Keratinocyte (primary cell): ENCODE data around the gene MAEA. TPM values are rescaled to one million over a fixed set of nuclear protein-coding genes. Genes with fewer than 3 reads are reported as not detected.
A peak's percentile ranks its signal among the peaks of the same experiment; 100 is the strongest.

ENCODE experiments used
- DNase-seq: peaks from one replicate; pipeline ENCODE4 v3.0.0-alpha.2; 2011; ENCODE audit warnings: low read depth, missing footprints, low spot score
- FAIRE-seq: peaks from 2 replicates; lab custom pipeline; 2011; peaks lifted over from hg19 to GRCh38; lab: Jason Lieb, UNC
- H2AFZ ChIP-seq: 2 replicates; pipeline ENCODE4 v1.6.0; 2012; ENCODE audit warnings: low read length, control low read depth, inconsistent platforms; ENCODE audit not compliant: control insufficient read depth
- H3K27ac ChIP-seq: 2 replicates; pipeline ENCODE4 v1.5.1; 2011; ENCODE audit warnings: low read length; ENCODE audit not compliant: control insufficient read depth, insufficient read depth
- H3K27me3 ChIP-seq: 3 replicates; pipeline ENCODE4 v1.6.0; 2011; ENCODE audit warnings: low read length; ENCODE audit not compliant: control insufficient read depth, insufficient read depth; ENCODE audit errors: extremely low read depth
- H3K36me3 ChIP-seq, 2 experiments: 2 replicates in 1 of 2; 3 replicates in 1 of 2; pipeline ENCODE4 v1.5.1; 2011; ENCODE audit warnings: low read length in 2 of 2, mild to moderate bottlenecking in 1 of 2; ENCODE audit not compliant: control insufficient read depth in 2 of 2, insufficient read depth in 2 of 2; ENCODE audit errors: extremely low read depth in 1 of 2
- H3K4me1 ChIP-seq: 3 replicates; pipeline ENCODE4 v1.5.1; 2011; ENCODE audit warnings: low read length; ENCODE audit not compliant: control insufficient read depth, insufficient read depth; ENCODE audit errors: extremely low read depth
- H3K4me2 ChIP-seq: 3 replicates; pipeline ENCODE4 v1.6.0; 2011; ENCODE audit warnings: low read depth, low read length; ENCODE audit not compliant: control insufficient read depth, insufficient read depth; ENCODE audit errors: extremely low read depth
- H3K4me3 ChIP-seq, 3 experiments: fragments of 200-600 bp in 1 of 3; sonication (generic) in 1 of 3; 2 replicates in 2 of 3; 3 replicates in 1 of 3; pipeline ENCODE4 v1.5.1; 2011 to 2016; ENCODE audit warnings: low read length in 3 of 3, mild to moderate bottlenecking in 3 of 3, control low read depth in 2 of 3, inconsistent platforms in 1 of 3, low read depth in 1 of 3, mixed read lengths in 1 of 3, mixed run types in 1 of 3, moderate library complexity in 1 of 3; ENCODE audit not compliant: control insufficient read depth in 2 of 3, insufficient read depth in 2 of 3; ENCODE audit errors: extremely low read depth in 1 of 3
- H3K79me2 ChIP-seq: 2 replicates; pipeline ENCODE4 v1.6.0; 2012; ENCODE audit warnings: low read length; ENCODE audit not compliant: control insufficient read depth, insufficient read depth
- H3K9ac ChIP-seq: 3 replicates; pipeline ENCODE4 v1.6.0; 2011; ENCODE audit warnings: low read length; ENCODE audit not compliant: control insufficient read depth, insufficient read depth; ENCODE audit errors: extremely low read depth
- H3K9me1 ChIP-seq: 3 replicates; pipeline ENCODE4 v1.6.0; 2011; ENCODE audit warnings: low read length; ENCODE audit not compliant: control insufficient read depth, insufficient read depth; ENCODE audit errors: extremely low read depth
- H3K9me3 ChIP-seq: 2 replicates; pipeline ENCODE4 v1.5.1; 2012; ENCODE audit warnings: low read depth, low read length; ENCODE audit not compliant: control insufficient read depth
- H4K20me1 ChIP-seq: 3 replicates; pipeline ENCODE4 v1.6.0; 2011; ENCODE audit warnings: low read length; ENCODE audit not compliant: control insufficient read depth, insufficient read depth; ENCODE audit errors: extremely low read depth
- EZH2 ChIP-seq: IDR thresholded peaks from one replicate; pipeline ENCODE4 v1.6.1; 2012; ENCODE audit warnings: inconsistent platforms, mild to moderate bottlenecking, low read length, moderate library complexity
- dilution Hi-C: fragments of 300-500 bp; cut with MboI; formaldehyde crosslinking; loops from one replicate; pipeline ENCODE4 v1.7.0; 2020; ENCODE audit warnings: low sequenced_read_pairs; ENCODE audit not compliant: extremely low pct_ligation_motif_present
- polyA plus RNA-seq, 5 experiments: library from polyadenylated mRNA; depleted of rRNA in 3 of 5; stranded (reverse) in 3 of 5; stranded (forward) in 1 of 5; unstranded in 1 of 5; fragments of >200 nt; gene quantifications; 1 replicate in 1 of 5; 2 replicates in 3 of 5; 3 replicates in 1 of 5; pipeline versions ENCODE4 v1.2.1 to v1.2.3, GENCODE V29; 2011 to 2012; ENCODE audit warnings: missing spikeins in 2 of 5, low read depth in 1 of 5, low replicate concordance in 1 of 5
- TF ChIP-seq, protein P1 (sequence below), 3 experiments: IDR thresholded peaks in 1 of 3; conservative IDR thresholded peaks in 1 of 3; optimal IDR thresholded peaks in 1 of 3; 2 replicates in 2 of 3; 3 replicates in 1 of 3; pipeline versions ENCODE3 to v1.5.1; 2011; ENCODE audit warnings: low read length in 3 of 3, mild to moderate bottlenecking in 3 of 3, moderate library complexity in 2 of 3, control low read depth in 1 of 3, inconsistent platforms in 1 of 3; ENCODE audit not compliant: insufficient read depth in 2 of 3; ENCODE audit errors: extremely low read depth in 1 of 3

The MAEA gene
- polyA plus RNA-seq, 1 donor (not counting 4 experiments of a cell fraction or from before 2014, with no cell fraction given) = 89.7 TPM

DNA sequence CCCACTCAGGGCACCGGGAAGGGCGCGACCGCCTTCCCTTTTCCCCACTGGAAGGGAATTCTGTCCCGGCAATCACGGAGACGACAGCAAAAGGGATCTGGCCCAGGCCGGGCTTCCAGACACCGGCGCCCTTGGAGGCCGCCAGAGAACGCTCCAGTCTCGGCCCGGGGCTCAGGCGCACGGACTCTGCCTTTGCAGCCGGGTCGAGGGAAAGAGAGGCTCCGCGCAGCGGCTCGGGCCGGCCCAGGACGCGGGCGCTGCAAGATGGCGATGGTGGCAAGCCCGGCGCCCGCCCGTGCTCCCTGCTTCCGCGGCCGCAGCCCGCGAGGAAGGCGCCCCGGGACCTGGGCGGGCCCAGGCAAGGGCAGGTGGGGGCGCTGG lies 41.8 kb upstream of the MAEA start:
- Histone ChIP-seq H3K79me2 (peaks cover 55% of the 10 kb centered on the region), H4K20me1 (peaks cover 25% of the 10 kb centered on the region), H3K9me1 (no peaks in the 10 kb centered on the region), H3K9me3 (peaks cover 10% of the 10 kb centered on the region), H3K4me3 (peak overlapping the region; percentile 80 to 95 (median 83)), H3K27me3 (no peaks in the 10 kb centered on the region), H3K27ac (peak overlapping the region; percentile 76), H3K4me1 (peaks cover 28% of the 10 kb centered on the region), H3K4me2 (peak overlapping the region; percentile 97), H2AFZ (peak overlapping the region; percentile 6), H3K9ac (peak overlapping the region; percentile 89), H3K36me3 (peaks cover 3 to 12% of the 10 kb centered on the region in 2 experiments)
- TF ChIP-seq, protein P1, sequence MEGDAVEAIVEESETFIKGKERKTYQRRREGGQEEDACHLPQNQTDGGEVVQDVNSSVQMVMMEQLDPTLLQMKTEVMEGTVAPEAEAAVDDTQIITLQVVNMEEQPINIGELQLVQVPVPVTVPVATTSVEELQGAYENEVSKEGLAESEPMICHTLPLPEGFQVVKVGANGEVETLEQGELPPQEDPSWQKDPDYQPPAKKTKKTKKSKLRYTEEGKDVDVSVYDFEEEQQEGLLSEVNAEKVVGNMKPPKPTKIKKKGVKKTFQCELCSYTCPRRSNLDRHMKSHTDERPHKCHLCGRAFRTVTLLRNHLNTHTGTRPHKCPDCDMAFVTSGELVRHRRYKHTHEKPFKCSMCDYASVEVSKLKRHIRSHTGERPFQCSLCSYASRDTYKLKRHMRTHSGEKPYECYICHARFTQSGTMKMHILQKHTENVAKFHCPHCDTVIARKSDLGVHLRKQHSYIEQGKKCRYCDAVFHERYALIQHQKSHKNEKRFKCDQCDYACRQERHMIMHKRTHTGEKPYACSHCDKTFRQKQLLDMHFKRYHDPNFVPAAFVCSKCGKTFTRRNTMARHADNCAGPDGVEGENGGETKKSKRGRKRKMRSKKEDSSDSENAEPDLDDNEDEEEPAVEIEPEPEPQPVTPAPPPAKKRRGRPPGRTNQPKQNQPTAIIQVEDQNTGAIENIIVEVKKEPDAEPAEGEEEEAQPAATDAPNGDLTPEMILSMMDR (optimal IDR thresholded peaks at IDR 0.05 in 1 of 3, IDR thresholded peaks at IDR 0.05 in 1 of 3, conservative IDR thresholded peaks at IDR 0.05 in 1 of 3; ENCODE audit: extremely low read depth in 1 of 3, insufficient read depth in 2 of 3, low read length in 3 of 3) = no peak
- no peak for TF ChIP-seq EZH2
- dilution Hi-C loops = no loop called here
- no peak for DNase-seq
- FAIRE-seq = no peak

DNA sequence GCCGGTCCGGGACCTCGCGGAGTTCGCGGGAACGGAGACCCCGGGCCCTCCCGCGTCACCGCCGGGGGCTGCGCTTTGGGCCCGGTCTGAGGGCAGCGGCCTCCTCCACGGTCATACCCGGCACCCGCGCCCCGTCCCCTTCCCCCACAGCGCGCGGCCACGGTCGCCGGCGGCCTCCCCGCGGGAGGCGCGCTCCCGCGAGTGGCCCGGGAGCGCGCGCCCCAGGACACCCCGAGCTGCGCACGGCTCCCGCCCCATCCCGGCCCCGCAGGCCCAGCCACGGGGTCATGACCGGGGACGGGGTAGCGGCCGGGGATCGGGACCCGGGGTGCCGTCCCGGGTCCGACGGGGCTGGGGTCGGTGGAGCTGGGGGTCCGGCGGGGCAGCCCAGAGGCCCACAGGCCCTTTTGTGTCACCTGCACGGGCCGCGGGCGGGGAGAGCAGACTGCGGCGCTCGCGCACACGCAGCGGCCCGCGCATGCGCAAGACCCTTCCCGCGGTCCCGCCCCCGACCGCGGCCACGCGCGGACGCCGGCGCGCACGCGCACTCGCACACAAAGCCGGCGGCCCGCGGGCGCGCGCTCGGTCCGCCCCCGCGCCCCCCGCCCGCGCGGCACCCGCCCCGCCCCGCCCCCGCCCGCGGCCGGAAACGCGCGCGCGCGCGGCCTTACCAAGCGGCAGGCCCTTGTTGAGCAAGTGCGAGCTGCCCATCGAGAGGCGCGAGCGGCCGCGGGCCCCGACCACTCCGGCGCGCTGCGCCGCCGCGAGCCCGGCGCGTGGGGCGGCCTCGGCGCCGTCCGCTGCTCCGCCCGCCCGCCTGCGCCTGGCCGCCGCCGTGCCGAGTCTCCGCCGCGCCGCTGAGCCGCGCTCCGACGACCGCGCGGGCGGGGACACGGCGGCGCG lies 41.2 kb upstream of the MAEA start, which contains the start of gene CTBP1:
Gene CTBP1 (minus strand): TSS at position 886 of the 903 bp plus-strand sequence. CDS start 7,799 bp downstream, outside the sequence.
- H2AFZ ChIP-seq = peak within 1 kb of the TSS; percentile 76
- no peaks in the 10 kb centered on the region for H3K9me1 ChIP-seq
- H3K4me1 ChIP-seq = peaks cover 28% of the 10 kb centered on the region
- peaks cover 10% of the 10 kb centered on the region for H3K9me3 ChIP-seq
- H3K4me3 ChIP-seq = peak within 1 kb of the TSS; percentile 80 to 95 (median 83)
- peak within 1 kb of the TSS; percentile 89 for H3K9ac ChIP-seq
- H3K4me2 ChIP-seq = peak within 1 kb of the TSS; percentile 97
- TF ChIP-seq EZH2 = no peak
- TF ChIP-seq, protein P1 (optimal IDR thresholded peaks at IDR 0.05 in 1 of 3, IDR thresholded peaks at IDR 0.05 in 1 of 3, conservative IDR thresholded peaks at IDR 0.05 in 1 of 3; ENCODE audit: extremely low read depth in 1 of 3, insufficient read depth in 2 of 3, low read length in 3 of 3) = no peak
- DNase-seq = no peak
- peaks cover 49% of the 10 kb centered on the region for H3K79me2 ChIP-seq
- dilution Hi-C loops = no loop called here
- peak within 1 kb of the TSS; percentile 76 for H3K27ac ChIP-seq
- peaks cover 19% of the 10 kb centered on the region for H4K20me1 ChIP-seq
- peaks cover 3 to 12% of the 10 kb centered on the region in 2 experiments for H3K36me3 ChIP-seq
- no peak for FAIRE-seq
- no peaks in the 10 kb centered on the region for H3K27me3 ChIP-seq
